BE2C (cell line): ENCODE results near the gene CEACAM19.

Experiments
- DNase-seq: peaks from one replicate; pipeline ENCODE4 v3.0.0-alpha.2; 2020
- H3K27me3 ChIP-seq: fragments of 250-450 bp; sonication (Bioruptor Pico); 2 replicates; pipeline ENCODE4 v1.5.1; 2020; ENCODE audit warnings: mild to moderate bottlenecking
- H3K36me3 ChIP-seq: fragments of 250-450 bp; sonication (Bioruptor Pico); 2 replicates; pipeline ENCODE4 v1.5.1; 2020; ENCODE audit warnings: mild to moderate bottlenecking
- H3K4me1 ChIP-seq: fragments of 250-450 bp; sonication (Bioruptor Pico); 2 replicates; pipeline ENCODE4 v1.5.1; 2020
- H3K4me3 ChIP-seq: 2 replicates; pipeline ENCODE4 v1.5.1; 2011; ENCODE audit warnings: low read depth, low read length
- H3K9me3 ChIP-seq: fragments of 250-450 bp; sonication (Bioruptor Pico); 2 replicates; pipeline ENCODE4 v1.5.1; 2020
- TF ChIP-seq, protein P1 (sequence below): IDR thresholded peaks from 2 replicates; pipeline ENCODE4 v1.5.1; 2012; ENCODE audit warnings: mild to moderate bottlenecking, low read depth, low read length

Gene CEACAM19

DNA sequence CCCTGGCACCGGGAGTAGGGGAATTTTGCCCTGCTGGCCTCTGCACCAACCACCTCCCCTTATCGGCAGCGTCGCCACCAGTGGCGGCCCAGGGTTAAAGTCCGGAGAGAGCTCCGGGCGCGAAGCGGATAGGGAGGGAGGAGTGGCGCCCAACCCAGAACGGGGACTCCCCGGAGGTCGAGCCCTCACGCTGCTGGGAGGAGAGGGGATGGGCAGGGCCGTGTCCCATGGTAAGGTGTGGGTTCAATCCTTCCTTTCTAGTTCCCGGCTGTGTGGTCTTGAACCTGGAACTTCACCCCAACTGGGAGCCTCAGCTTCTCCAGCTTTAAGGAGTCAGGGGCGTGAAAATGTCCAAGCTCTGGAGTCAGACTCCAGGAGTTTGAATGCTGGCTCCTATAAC, 54.0 kb downstream of the CEACAM19 start:
- Histone ChIP-seq H3K9me3 (no peaks in the 10 kb centered on the region), H3K27me3 (no peaks in the 10 kb centered on the region), H3K4me3 (no peak overlapping the region), H3K4me1 (no peaks in the 10 kb centered on the region), H3K36me3 (no peaks in the 10 kb centered on the region)
- DNase-seq: no peak
- TF ChIP-seq, protein P1, sequence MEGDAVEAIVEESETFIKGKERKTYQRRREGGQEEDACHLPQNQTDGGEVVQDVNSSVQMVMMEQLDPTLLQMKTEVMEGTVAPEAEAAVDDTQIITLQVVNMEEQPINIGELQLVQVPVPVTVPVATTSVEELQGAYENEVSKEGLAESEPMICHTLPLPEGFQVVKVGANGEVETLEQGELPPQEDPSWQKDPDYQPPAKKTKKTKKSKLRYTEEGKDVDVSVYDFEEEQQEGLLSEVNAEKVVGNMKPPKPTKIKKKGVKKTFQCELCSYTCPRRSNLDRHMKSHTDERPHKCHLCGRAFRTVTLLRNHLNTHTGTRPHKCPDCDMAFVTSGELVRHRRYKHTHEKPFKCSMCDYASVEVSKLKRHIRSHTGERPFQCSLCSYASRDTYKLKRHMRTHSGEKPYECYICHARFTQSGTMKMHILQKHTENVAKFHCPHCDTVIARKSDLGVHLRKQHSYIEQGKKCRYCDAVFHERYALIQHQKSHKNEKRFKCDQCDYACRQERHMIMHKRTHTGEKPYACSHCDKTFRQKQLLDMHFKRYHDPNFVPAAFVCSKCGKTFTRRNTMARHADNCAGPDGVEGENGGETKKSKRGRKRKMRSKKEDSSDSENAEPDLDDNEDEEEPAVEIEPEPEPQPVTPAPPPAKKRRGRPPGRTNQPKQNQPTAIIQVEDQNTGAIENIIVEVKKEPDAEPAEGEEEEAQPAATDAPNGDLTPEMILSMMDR: no peak

DNA sequence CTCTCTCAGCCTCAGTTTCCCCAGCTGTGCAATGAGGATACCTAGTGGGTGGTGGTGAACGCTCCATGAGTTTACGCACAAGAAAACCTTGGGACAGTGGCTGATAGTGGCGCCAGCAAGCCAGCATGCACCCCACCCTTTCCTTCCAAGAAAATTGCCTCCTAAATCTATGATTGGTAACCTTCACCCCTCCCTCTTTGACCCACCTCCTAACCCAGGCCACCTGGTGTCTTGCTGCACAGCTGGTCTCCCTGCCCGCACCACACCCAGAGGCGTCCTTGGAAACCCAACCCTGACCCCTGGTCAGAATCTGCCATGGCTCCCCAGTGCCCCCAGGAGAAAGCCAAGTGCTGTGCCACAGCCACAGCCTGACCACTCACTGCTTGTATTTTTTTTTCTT, 54.4 kb downstream of the CEACAM19 start:
- H3K27me3 ChIP-seq: no peaks in the 10 kb centered on the region
- no peak for DNase-seq
- no peak overlapping the region for H3K4me3 ChIP-seq
- H3K4me1 ChIP-seq: no peaks in the 10 kb centered on the region
- TF ChIP-seq, protein P1: no peak
- H3K9me3 ChIP-seq: no peaks in the 10 kb centered on the region
- H3K36me3 ChIP-seq: no peaks in the 10 kb centered on the region

DNA sequence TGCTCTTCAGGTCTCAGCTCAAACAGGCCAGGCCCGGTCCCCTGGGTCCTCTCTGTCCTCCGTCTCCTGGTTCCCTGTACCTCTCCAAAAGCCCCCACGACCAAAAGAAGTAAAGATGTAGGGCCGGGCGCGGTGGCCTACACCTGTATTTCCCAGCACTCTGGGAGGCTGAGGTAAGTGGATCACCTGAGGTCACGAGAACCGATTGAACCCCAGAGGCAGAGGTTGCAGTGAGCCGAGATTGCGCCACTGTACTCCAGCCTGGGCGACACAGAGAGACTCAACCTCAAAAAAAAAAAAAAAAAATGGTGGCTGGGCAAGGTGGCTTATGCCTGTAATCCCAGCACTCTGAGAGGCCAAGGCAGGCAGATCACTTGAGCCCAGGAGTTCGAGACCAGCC, 55.2 kb downstream of the CEACAM19 start:
- TF ChIP-seq, protein P1: no peak
- Histone ChIP-seq H3K4me3 (no peak overlapping the region), H3K9me3 (no peaks in the 10 kb centered on the region), H3K4me1 (no peaks in the 10 kb centered on the region), H3K36me3 (no peaks in the 10 kb centered on the region), H3K27me3 (no peaks in the 10 kb centered on the region)
- no peak for DNase-seq

DNA sequence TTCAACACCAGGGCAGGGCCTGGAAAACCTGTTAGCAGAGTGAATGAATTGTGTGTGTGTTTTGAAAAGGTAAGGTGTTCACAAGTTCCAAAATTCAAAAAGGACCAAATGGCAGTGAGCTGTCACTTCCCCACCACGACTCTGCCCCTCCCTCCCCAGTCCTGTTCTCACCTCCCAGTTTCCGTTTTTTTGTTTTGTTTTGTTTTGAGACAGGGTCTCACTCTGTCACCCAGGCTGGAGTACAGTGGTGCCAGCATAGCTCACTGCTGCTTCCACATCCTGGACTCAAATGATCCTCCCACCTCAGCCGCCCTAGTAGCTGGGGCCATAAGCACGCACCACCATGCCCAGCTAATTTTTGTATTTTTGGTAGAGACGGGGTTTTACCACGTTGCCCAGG, 56.9 kb downstream of the CEACAM19 start:
- TF ChIP-seq, protein P1: no peak
- Histone ChIP-seq H3K4me3 (no peak overlapping the region), H3K9me3 (no peaks in the 10 kb centered on the region), H3K4me1 (no peaks in the 10 kb centered on the region), H3K36me3 (no peaks in the 10 kb centered on the region), H3K27me3 (no peaks in the 10 kb centered on the region)
- no peak for DNase-seq

DNA sequence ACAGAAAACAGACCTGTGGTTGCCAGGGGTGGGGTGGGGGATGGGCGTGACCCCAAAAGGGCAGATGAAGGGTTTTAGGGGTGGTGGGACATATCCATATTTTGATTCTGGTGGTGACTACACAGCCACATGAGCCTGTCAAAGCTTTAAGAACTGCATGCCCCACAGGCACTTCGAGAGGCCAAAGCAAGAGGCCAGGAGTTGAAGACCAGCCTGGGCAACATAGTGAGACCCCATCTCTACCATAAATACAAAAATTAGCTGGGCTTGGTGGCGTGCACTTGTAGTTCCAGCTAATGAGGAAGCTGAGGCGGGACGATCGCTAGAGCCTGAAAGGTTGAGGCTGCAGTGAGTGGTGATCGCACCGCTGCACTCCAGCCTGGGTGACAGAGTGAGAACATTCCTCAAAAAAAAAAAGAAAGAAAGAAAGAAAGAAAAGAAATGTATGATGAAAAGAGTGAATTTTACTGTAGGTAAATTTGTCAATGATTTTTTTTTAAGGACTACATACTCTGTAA, 58.3 kb downstream of the CEACAM19 start:
- Histone ChIP-seq H3K4me1 (no peaks in the 10 kb centered on the region), H3K27me3 (no peaks in the 10 kb centered on the region), H3K36me3 (no peaks in the 10 kb centered on the region), H3K9me3 (no peaks in the 10 kb centered on the region), H3K4me3 (no peak overlapping the region)
- TF ChIP-seq, protein P1: no peak
- DNase-seq: no peak

DNA sequence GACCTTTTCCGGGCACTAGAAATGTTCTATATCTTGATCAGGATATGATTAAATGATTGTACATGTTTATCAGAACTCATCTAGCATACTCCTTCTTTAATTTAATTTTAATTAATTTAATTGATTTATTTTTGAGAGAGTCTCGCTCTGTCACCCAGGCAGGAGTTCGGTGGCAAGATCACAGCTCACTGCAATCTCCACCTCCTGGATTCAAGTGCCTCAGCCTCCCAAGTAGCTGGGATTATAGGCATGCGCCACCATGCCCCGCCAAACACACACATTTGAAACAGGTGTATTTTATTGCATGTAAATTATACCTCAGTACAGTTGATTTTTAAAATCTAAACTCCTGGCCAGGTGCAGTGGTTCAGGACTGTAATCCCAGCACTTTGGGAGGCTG, 59.8 kb downstream of the CEACAM19 start:
- DNase-seq: no peak
- Histone ChIP-seq H3K27me3 (no peaks in the 10 kb centered on the region), H3K9me3 (no peaks in the 10 kb centered on the region), H3K4me3 (no peak overlapping the region), H3K36me3 (no peaks in the 10 kb centered on the region), H3K4me1 (no peaks in the 10 kb centered on the region)
- TF ChIP-seq, protein P1: no peak
